Karpas-422 (cell line): ENCODE results near the gene SUPT20HL2. TPM values are rescaled to one million over a fixed set of nuclear protein-coding genes. Genes with fewer than 3 reads are reported as not detected.

Source experiments
- DNase-seq: peaks from one replicate; pipeline ENCODE4 v3.0.0-alpha.2; 2015
- H2AFZ ChIP-seq: fragments of 200-600 bp; sonication (generic); 2 replicates; pipeline ENCODE4 v1.6.1; 2014; ENCODE audit warnings: antibody characterized with exemption, low read length, mixed read lengths
- H3K27ac ChIP-seq: fragments of 200-600 bp; sonication (generic); 2 replicates; pipeline ENCODE4 v1.5.1; 2014; ENCODE audit warnings: mild to moderate bottlenecking, low read length, moderate library complexity
- H3K27me3 ChIP-seq: fragments of 200-600 bp; sonication (generic); 2 replicates; pipeline ENCODE4 v1.6.1; 2014; ENCODE audit warnings: low read length, mixed read lengths
- H3K36me3 ChIP-seq: fragments of 200-600 bp; sonication (generic); 2 replicates; pipeline ENCODE4 v1.6.1; 2014; ENCODE audit warnings: low read length, mixed read lengths; ENCODE audit not compliant: insufficient read depth
- H3K4me1 ChIP-seq: fragments of 200-600 bp; sonication (generic); 2 replicates; pipeline ENCODE4 v1.6.1; 2014; ENCODE audit warnings: mild to moderate bottlenecking, low read length, mixed read lengths
- H3K4me2 ChIP-seq: fragments of 200-600 bp; sonication (generic); 2 replicates; pipeline ENCODE4 v1.6.1; 2014; ENCODE audit warnings: low read length, low read depth, mild to moderate bottlenecking; ENCODE audit not compliant: poor library complexity, severe bottlenecking
- H3K4me3 ChIP-seq: fragments of 200-600 bp; sonication (generic); 2 replicates; pipeline ENCODE4 v1.5.1; 2014; ENCODE audit warnings: mild to moderate bottlenecking, antibody characterized with exemption, low read length, mixed read lengths
- H3K79me2 ChIP-seq: fragments of 200-600 bp; sonication (generic); 2 replicates; pipeline ENCODE4 v1.6.1; 2014; ENCODE audit warnings: mild to moderate bottlenecking, low read length, mixed read lengths
- H3K9ac ChIP-seq: fragments of 200-600 bp; sonication (generic); 2 replicates; pipeline ENCODE4 v1.6.0; 2014; ENCODE audit warnings: low read length
- H3K9me2 ChIP-seq: fragments of 200-600 bp; sonication (generic), shearing (Covaris generic); replicated peaks from 2 replicates; pipeline ENCODE4 v1.6.0; 2014; ENCODE audit warnings: mild to moderate bottlenecking, low read length, moderate library complexity; ENCODE audit not compliant: insufficient read depth
- H3K9me3 ChIP-seq: fragments of 300-700, 200-600 bp; sonication (generic); 2 replicates; pipeline ENCODE4 v1.6.1; 2014; ENCODE audit warnings: low read length, mixed read lengths
- H4K20me1 ChIP-seq: fragments of 200-600 bp; sonication (generic); 2 replicates; pipeline ENCODE4 v1.6.1; 2014; ENCODE audit warnings: mild to moderate bottlenecking, antibody characterized with exemption, low read length, low read depth; ENCODE audit not compliant: insufficient read depth
- total RNA-seq: library from RNA; depleted of rRNA; stranded (reverse); fragments of >200 nt; shearing (Covaris generic); gene quantifications from 2 replicates; pipeline ENCODE4 v1.2.3, GENCODE V29; 2014; ENCODE audit warnings: low replicate concordance; rRNA removed

The SUPT20HL2 gene
- total RNA-seq, 1 experiment from 2014 or later = not detected

GRCh38 chrX:24262309-24262708 is 51.6 kb downstream of the SUPT20HL2 start:
- no peaks in the 10 kb centered on the region for H3K36me3 ChIP-seq
- no peak overlapping the region for H3K9ac ChIP-seq
- H3K4me2 ChIP-seq = no peak overlapping the region
- H3K4me1 ChIP-seq = no peaks in the 10 kb centered on the region
- H3K79me2 ChIP-seq = no peaks in the 10 kb centered on the region
- H3K4me3 ChIP-seq = no peak overlapping the region
- no peak overlapping the region for H2AFZ ChIP-seq
- H4K20me1 ChIP-seq = no peaks in the 10 kb centered on the region
- H3K9me2 ChIP-seq = no peaks in the 10 kb centered on the region
- H3K9me3 ChIP-seq = no peaks in the 10 kb centered on the region
- no peak for DNase-seq
- no peaks in the 10 kb centered on the region for H3K27me3 ChIP-seq
- no peak overlapping the region for H3K27ac ChIP-seq

Other genes starting within 250 kb of the SUPT20HL2 start
- 26.4 and 44.2 TPM in 2 replicates for gene ZFX, start 164.3 kb downstream of the SUPT20HL2 start, total RNA-seq
- gene SUPT20HL1, start 46.6 kb upstream of the SUPT20HL2 start, total RNA-seq = not detected in 2 replicates
- gene PDK3, start 151.2 kb upstream of the SUPT20HL2 start, total RNA-seq = 13.8 and 20.1 TPM in 2 replicates